ENCODE measurements around the gene SMIM44.

The SMIM44 gene

DNA sequence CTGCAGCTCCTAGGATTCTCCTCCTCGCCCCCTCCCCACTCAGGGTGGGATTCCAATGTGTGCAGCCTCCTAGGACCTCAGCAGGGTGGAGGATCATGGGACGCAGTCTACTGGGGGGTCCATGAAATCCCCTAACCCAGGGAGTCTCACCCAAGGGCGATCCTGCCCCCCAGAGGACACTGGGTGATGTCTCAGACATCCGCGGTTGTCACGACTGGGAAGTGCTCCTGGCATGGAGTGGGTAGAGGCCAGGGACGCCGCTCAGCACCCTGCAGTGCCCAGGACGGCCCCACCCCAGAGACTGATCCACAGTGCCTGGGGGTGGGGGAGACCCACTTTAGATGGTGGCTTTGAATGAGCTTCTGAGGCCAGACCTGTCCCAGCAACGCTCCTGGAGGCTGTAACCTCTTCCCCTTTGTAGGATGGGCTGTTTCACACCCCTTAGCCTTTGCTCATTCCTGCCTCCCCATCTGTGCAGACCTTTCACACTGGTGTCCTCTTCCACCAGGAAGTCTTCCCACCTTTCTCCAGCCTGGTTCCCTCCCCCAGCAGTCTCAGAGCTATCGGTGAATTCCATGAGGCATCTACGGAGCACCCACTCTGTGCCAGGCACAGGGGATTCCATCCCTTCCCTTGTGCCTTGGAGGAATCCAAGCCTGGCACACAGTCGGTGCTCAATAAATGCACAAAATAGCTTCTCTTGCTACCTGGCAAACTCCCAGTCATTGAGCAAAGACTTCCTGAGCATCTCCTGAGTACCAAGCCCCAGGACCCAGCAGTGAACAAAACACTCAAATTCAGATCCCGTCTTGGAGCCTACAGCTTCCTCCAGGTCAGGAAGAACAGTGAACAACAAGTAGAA is 13.4 kb downstream of the SMIM44 start:
- no peak for DNase-seq (ENCODE audit: insufficient read length)
- FAIRE-seq = no peak
- TF ChIP-seq TAF1 (IDR thresholded peaks at IDR 0.05; ENCODE audit: borderline replicate concordance, low read depth, low read length) = no peak
- no peak for TF ChIP-seq POLR2AphosphoS5 (IDR thresholded peaks at IDR 0.05; ENCODE audit: low read depth, low read length)
- TF ChIP-seq POLR2A (IDR thresholded peaks at IDR 0.05; ENCODE audit: low read depth, low read length) = no peak

DNA sequence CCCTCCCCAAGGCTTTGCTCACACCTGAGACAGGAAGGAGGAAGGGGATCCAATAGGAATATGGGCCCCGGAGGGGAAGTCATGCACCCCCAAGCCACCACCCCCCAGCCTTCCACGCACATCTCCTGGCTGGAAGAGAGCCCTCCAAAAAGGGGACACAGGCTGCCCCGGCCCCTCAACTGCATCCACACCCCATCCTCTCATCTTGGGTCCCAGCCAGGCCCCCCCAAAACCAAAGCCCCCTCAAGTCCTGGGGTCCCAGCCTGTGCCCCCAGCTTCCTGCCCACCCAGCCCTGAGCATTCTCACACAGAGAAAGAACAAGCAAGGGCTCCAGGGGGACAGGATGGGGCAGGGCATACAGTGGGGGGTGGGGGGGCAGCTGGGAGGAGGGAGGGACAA is 15.0 kb downstream of the SMIM44 start:
- DNase-seq (ENCODE audit: insufficient read length) (no peak), FAIRE-seq (no peak)
- no peak for TF ChIP-seq TAF1 (IDR thresholded peaks at IDR 0.05; ENCODE audit: borderline replicate concordance, low read depth, low read length)
- no peak for TF ChIP-seq POLR2AphosphoS5 (IDR thresholded peaks at IDR 0.05; ENCODE audit: low read depth, low read length)
- TF ChIP-seq POLR2A (IDR thresholded peaks at IDR 0.05; ENCODE audit: low read depth, low read length) = no peak

DNA sequence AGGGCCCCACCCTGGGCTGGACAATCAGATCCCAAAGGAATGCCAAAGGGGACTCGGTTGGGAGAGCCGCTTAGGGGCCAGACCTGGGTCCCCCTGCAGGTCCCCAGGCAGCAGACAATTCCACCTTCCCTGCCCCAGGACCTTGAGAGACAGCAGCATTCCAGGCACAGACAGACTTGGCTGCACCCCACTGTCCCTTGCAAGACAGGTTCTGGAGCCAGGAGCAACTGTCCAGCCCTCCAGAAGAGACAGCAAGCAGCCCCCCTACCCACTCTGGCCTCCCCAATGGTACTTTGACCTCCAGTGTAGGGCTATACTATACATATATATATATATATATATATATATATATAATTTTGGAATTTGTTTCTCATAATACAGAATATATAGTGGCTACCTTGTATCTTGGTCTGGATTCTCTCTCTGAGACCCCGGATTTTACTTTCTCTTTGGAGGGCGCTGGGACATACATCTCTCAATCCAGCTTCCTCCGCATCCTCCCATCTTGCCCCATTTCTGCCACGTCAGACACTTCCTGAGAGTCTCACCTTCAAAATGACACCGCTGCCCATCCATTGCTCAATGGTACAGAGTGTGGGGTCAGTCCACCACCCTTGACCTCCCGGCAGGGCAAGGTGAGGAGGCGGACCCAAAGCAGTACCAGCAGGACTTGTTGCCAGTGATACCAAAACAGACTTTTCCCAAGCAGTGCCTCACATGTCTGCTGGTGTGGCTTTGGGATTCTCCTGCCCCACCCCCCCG is 15.6 kb downstream of the SMIM44 start:
- DNase-seq (ENCODE audit: insufficient read length) (no peak), FAIRE-seq (no peak)

DNA sequence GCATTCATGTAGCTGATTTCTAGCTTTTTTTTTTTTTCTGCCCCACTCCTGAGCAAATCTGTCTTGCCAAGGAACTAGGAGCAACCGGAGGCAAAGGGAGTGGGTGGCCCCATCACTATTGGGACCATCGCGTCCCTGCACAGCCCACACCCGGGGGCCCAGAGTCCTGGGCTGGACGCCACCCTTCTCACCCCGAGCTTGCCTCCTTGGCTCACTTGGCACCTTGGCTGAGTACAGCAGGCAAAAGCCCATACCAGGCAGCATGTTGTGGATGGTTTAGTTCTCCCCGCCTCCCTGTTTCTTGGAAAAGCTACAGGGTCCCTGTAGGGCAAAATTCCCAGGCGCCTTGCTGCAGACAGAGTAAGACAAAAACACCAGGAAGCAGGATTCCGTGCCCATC is 16.6 kb downstream of the SMIM44 start:
- FAIRE-seq (no peak), DNase-seq (ENCODE audit: insufficient read length) (no peak)
- TF ChIP-seq POLR2A (IDR thresholded peaks at IDR 0.05; ENCODE audit: low read depth, low read length) (no peak), TAF1 (IDR thresholded peaks at IDR 0.05; ENCODE audit: borderline replicate concordance, low read depth, low read length) (no peak), POLR2AphosphoS5 (IDR thresholded peaks at IDR 0.05; ENCODE audit: low read depth, low read length) (no peak)

More for the DNA sequence above, 15.6 kb downstream of the SMIM44 start:
- TF ChIP-seq POLR2AphosphoS5 (IDR thresholded peaks at IDR 0.05; ENCODE audit: low read depth, low read length) (no peak), TAF1 (IDR thresholded peaks at IDR 0.05; ENCODE audit: borderline replicate concordance, low read depth, low read length) (no peak), POLR2A (IDR thresholded peaks at IDR 0.05; ENCODE audit: low read depth, low read length) (no peak)

DNA sequence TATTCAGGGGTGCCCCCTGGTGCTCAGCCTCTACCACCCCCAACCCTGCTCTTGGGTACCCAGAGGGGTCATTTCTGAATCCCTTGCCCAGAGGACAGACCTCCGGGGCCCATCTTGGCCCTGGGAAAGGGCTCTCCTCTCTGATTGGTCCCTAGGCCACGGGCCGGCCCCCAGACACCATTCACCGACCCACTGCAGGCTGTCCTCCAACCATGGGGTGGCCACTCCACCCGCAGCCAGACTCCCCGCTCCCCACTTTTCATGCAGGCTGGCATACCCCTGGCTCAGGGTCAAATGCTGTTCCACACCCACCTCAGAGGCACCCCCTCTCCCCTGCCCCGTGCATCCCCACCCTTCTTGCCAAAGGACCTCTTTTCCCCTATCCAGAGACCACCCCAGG is 17.7 kb downstream of the SMIM44 start:
- TF ChIP-seq TAF1 (IDR thresholded peaks at IDR 0.05; ENCODE audit: borderline replicate concordance, low read depth, low read length) = no peak
- TF ChIP-seq POLR2A (IDR thresholded peaks at IDR 0.05; ENCODE audit: low read depth, low read length) = no peak
- no peak for TF ChIP-seq POLR2AphosphoS5 (IDR thresholded peaks at IDR 0.05; ENCODE audit: low read depth, low read length)
- DNase-seq (ENCODE audit: insufficient read length) (no peak), FAIRE-seq (no peak)

DNA sequence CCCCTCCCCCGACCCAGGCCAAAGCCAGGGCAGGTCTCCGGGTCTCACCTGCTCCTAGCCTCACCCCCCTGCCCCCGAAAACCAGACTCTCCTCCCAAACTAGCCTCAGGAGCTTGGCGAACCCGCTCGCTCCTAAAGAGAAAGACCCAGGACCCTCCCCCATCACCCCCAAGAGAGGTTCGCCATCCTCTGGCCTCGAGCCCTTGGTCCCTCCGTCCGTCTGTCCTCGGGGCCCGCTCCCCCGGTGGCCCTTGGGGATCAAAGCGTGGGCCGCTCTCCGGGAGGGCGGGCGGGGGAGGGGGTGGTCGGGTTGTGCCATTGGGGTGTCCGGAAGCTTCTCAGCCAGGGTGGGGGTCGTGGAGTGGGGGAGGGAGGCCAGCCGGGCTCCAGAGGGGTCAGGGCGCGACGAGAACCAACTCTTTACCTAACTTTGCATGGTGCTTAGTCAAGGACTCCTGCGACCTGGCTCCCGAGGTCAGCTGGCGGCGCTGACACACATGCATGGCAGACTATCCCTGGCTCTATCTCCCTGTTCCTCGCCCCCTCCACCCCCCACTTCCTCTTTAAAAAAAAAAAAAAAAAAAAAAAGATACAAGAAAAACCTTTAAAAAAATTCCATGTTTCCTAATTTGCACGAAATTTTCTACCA is 18.5 kb downstream of the SMIM44 start:
- DNase-seq (ENCODE audit: insufficient read length) (no peak), FAIRE-seq (no peak)
- TF ChIP-seq POLR2AphosphoS5 (IDR thresholded peaks at IDR 0.05; ENCODE audit: low read depth, low read length) = no peak
- no peak for TF ChIP-seq POLR2A (IDR thresholded peaks at IDR 0.05; ENCODE audit: low read depth, low read length)
- TF ChIP-seq TAF1 (IDR thresholded peaks at IDR 0.05; ENCODE audit: borderline replicate concordance, low read depth, low read length) = no peak

DNA sequence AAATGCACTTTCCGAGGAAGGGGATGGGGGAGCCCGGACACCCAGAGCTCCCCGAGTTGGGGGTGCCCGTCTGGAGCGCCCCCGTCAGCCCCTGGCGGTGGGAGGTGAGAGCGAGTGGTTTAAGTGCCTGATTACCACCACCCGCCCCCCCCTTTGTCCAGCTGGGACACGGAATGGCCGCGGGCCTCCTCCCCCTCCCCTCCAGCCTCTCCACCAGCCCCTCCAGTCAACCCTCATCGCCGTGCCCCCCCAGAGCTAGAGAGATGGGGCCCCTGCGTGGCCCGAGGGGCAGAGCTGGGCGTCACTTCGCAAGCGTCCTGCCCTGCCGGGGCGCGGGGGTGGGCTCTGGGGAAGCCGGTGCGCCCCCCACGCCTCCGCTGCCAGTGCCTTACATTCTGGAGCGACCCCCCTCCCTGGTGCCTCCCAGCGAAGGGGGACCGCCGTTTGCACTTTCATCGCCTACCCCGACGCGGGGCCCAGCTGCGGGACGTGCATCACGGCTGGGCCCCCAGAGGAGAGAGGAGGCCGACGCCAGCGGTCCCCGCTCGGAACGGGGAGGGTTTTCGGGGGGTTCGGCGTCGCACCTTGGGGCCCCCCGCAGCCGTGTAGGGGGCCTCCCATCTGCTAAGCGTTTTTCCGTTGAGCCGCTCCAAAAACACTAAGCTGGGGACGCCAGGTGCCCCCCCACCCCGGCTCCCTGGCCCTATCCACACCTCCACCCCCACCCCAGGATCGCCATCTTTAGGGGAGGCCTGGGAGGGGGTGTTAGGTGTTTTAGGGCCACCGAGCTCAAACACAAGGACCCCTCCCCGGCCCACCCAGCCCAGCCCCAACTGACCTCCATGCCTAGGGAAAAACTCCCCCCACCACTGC is 19.3 kb downstream of the SMIM44 start:
- no peak for FAIRE-seq
- DNase-seq (ENCODE audit: insufficient read length) = no peak
- TF ChIP-seq TAF1 (IDR thresholded peaks at IDR 0.05; ENCODE audit: borderline replicate concordance, low read depth, low read length) = no peak
- TF ChIP-seq POLR2A (IDR thresholded peaks at IDR 0.05; ENCODE audit: low read depth, low read length) = no peak
- no peak for TF ChIP-seq POLR2AphosphoS5 (IDR thresholded peaks at IDR 0.05; ENCODE audit: low read depth, low read length)

DNA sequence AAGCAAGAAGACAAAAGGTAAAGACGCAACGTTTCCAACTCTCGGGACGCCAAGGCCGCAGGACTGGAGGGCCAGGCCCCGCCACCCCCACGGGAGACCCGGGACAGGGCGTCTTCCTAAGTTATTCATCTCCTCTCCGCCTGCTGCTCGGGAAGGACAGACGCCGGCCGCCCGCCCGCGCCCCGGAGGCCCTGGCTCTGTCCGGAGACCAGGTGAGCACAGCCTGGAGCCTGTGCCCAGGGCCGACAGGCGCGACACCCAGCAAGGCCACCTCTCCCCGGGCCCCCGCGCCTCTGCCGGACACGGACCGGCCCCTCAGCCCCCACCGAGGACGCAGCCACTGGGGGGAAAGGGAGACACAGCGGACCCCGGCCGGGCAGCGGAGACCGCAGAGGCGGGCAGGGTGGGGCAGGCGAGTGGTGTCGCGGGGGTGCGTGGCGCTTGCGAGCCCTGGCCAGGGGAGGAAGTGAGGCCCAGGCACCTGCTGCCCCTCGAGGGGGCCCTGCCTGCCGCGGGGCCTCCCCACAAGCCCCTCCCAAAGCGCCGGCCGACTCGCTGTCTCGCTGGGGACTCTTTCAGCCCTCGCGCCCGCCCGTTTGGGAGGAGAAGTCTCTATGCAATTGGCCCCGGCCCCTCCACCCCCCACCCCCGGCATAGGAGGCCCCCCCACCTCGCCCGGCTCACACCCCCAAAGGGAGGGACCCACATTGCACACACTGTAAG is 20.1 kb downstream of the SMIM44 start:
- FAIRE-seq (no peak), DNase-seq (ENCODE audit: insufficient read length) (no peak)
- no peak for TF ChIP-seq TAF1 (IDR thresholded peaks at IDR 0.05; ENCODE audit: borderline replicate concordance, low read depth, low read length)
- no peak for TF ChIP-seq POLR2AphosphoS5 (IDR thresholded peaks at IDR 0.05; ENCODE audit: low read depth, low read length)
- no peak for TF ChIP-seq POLR2A (IDR thresholded peaks at IDR 0.05; ENCODE audit: low read depth, low read length)

DNA sequence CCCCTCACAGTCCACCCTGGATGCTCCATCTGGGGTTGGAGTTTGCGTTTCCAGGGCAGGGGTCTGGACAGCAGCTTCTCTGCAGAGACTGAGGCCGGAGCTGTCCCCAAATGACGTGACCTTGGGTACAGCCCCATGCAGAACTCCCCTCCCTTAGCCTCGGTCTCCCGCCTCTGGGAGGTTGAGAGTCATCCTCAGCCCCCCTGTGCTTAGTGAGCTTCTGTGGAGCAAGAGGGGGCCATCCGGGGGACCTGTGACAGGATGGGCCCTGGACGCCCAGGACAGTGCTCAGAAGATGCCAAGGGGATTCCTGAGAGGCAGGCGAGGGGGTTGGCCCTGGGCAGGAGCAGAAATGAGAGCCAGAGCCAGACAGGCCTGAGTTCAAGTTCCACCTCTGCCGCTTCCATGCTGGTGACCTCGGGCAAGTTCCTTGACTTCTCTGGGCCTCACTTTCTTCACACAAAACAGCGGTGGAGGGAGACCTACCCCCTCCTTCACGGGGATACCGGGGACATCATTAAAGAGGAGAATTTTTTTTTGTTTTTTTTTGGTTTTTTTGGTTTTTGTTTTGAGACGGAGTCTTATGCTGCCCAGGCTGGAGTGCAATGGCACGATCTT is 23.2 kb downstream of the SMIM44 start:
- FAIRE-seq (no peak), DNase-seq (ENCODE audit: insufficient read length) (no peak)
- no peak for TF ChIP-seq TAF1 (IDR thresholded peaks at IDR 0.05; ENCODE audit: borderline replicate concordance, low read depth, low read length)
- TF ChIP-seq POLR2AphosphoS5 (IDR thresholded peaks at IDR 0.05; ENCODE audit: low read depth, low read length) = no peak
- no peak for TF ChIP-seq POLR2A (IDR thresholded peaks at IDR 0.05; ENCODE audit: low read depth, low read length)
